Activated naive CD8-positive, alpha-beta T cell treated with anti-CD3 and anti-CD28 coated beads for 36 hours (primary cell): Measurements from ENCODE around the gene PACRG. TPM values are rescaled to one million over a fixed set of nuclear protein-coding genes. Genes with fewer than 3 reads are reported as not detected.

Experiments used
- DNase-seq: peaks from one replicate; pipeline ENCODE4 v3.0.0; 2021
- H3K27ac Mint-ChIP-seq: one replicate; pipeline ENCODE4 v1.8.0; 2022; ENCODE audit warnings: mild to moderate bottlenecking, moderate library complexity, mixed read lengths
- H3K27me3 Mint-ChIP-seq: one replicate; pipeline ENCODE4 v1.8.0; 2022; ENCODE audit warnings: mild to moderate bottlenecking, mixed read lengths
- H3K36me3 Mint-ChIP-seq: one replicate; pipeline ENCODE4 v1.8.0; 2021; ENCODE audit warnings: mild to moderate bottlenecking, mixed read lengths
- H3K4me1 Mint-ChIP-seq: one replicate; pipeline ENCODE4 v1.8.0; 2021; ENCODE audit warnings: mixed read lengths
- H3K4me3 Mint-ChIP-seq: one replicate; pipeline ENCODE4 v1.8.0; 2022; ENCODE audit warnings: mild to moderate bottlenecking, moderate library complexity, mixed read lengths
- H3K9me3 Mint-ChIP-seq: one replicate; pipeline ENCODE4 v1.8.0; 2022; ENCODE audit warnings: mixed read lengths
- total RNA-seq, 2 experiments: library from RNA; stranded (reverse); gene quantifications; one replicate each; pipeline ENCODE4 v1.2.3, GENCODE V29; 2021

Gene PACRG
- total RNA-seq, 2 experiments from 2014 or later, result 0.50 TPM; not detected in 1

DNA sequence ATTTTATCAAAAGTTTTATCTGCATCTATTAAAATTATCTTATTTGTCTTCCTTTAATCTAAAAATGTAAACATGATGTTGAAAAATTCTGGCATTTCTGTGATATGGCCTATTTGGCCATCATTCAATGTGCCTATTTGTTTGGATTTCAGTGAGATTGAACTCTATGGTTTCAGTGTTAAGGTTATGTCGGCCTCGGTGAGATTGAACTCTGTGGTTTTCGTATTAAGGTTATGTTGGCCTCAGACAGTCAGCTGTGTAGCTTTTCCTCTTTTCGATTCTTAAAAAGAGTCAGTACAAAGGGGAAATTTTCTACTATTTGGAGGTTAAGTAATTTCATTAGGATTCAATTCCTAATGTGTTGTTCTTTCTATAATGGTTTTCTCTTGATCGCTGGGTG, 320.6 kb downstream of the PACRG start:
- Mint-ChIP-seq H3K27me3 (no peaks in the 10 kb centered on the region), H3K4me3 (no peak overlapping the region), H3K27ac (no peak overlapping the region), H3K4me1 (no peaks in the 10 kb centered on the region), H3K36me3 (peaks cover 2% of the 10 kb centered on the region), H3K9me3 (peaks cover 15% of the 10 kb centered on the region)
- no peak for DNase-seq

DNA sequence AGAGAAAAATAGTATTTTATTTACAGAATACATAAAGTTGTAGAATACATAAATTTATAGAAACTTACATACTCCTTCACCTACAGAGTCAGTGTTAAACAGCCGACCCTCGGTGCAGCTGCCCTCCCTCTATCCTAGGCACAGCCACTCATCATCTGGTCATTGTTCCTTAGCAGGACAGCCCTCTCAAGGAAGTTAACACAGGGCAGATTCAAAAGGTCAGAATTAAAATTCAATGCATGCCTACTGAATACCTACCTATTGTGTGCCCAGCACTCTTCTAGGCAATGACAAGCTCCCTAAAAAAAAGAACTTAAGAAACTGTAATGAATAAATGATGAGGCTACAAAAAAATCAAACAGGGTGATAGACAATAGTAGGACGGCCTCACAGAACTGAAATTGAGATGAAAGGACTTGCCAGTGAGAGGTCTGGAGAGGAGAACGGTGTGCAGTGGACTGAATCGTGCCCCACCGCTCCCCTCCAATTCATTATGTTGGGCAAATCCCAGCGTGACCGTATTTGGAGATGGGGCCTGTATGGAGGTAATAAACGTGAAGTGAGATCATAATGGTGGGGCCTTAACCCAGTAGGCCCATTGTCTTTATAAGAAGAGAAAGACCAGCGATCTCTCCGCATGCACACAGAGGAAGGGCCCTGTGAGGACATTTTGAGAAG, 326.0 kb downstream of the PACRG start:
- no peaks in the 10 kb centered on the region for H3K4me1 Mint-ChIP-seq
- no peak for DNase-seq
- H3K36me3 Mint-ChIP-seq, result no peaks in the 10 kb centered on the region
- H3K27ac Mint-ChIP-seq, result no peak overlapping the region
- H3K27me3 Mint-ChIP-seq, result no peaks in the 10 kb centered on the region
- H3K4me3 Mint-ChIP-seq, result no peak overlapping the region
- peaks cover 13% of the 10 kb centered on the region for H3K9me3 Mint-ChIP-seq

DNA sequence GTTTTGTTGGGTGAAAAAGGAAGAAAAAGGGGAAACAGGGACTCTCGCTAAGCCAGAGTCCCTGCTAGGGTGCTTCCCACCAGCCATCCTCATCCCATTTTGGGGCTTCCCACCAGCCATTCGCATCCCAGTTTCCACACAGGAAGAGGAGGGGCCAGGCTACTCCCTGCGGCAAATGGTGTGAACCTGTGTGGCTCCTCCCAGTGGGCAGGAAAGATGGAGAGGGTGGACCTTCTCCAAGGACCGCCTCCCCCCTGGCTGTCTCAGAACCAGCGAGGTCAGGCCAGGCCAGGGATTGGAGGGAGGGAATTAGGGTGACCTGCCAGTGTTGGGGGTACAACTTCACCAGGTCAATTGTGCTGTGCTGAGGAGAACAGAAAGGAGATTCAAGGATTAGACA, 326.9 kb downstream of the PACRG start:
- no peaks in the 10 kb centered on the region for H3K36me3 Mint-ChIP-seq
- no peak for DNase-seq
- H3K4me3 Mint-ChIP-seq, result no peak overlapping the region
- H3K4me1 Mint-ChIP-seq, result no peaks in the 10 kb centered on the region
- H3K27me3 Mint-ChIP-seq, result no peaks in the 10 kb centered on the region
- H3K27ac Mint-ChIP-seq, result no peak overlapping the region
- H3K9me3 Mint-ChIP-seq, result peaks cover 13% of the 10 kb centered on the region

DNA sequence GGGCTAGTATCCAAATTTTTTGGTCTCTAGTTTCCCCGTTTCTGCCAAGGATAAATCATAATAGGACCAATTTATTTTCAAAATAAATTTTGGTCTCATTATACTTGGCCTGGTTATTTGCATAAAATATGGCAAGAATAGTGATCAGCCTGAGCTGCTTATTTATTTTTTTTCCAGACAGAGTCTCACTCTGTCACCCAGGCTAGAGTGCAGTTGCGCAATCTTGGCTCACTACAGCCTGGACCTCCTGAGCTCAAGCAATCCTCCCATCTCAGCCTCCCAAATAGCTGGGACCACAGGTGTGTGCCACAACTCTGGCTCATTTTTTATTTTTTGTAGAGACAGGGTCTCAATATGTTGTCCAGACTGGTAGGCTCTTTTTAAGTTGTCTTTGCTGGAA, 329.5 kb downstream of the PACRG start:
- Mint-ChIP-seq H3K9me3 (peaks cover 11% of the 10 kb centered on the region), H3K27me3 (no peaks in the 10 kb centered on the region), H3K36me3 (no peaks in the 10 kb centered on the region), H3K4me3 (no peak overlapping the region), H3K27ac (no peak overlapping the region), H3K4me1 (no peaks in the 10 kb centered on the region)
- DNase-seq, result no peak

DNA sequence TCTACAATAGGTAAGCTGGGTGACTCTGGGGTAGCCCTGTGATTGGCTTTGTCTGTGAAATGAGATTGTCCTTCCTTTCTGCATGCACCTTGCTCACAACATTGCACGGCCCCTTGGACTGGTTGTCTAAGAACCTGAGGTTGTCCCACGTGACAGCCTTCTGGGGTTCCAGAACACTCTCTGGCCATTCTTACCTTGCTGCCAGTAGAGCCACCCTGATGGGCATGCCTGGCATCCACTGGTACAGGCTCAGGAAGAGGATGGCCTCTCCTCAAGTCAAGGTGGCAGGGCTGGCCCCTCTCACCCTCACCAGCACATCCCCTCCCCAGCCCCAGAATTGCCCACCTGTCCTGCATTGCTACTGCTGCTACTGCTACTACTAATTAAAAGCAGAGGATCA, 335.0 kb downstream of the PACRG start:
- H3K27me3 Mint-ChIP-seq, result no peaks in the 10 kb centered on the region
- DNase-seq, result no peak
- no peaks in the 10 kb centered on the region for H3K4me1 Mint-ChIP-seq
- H3K36me3 Mint-ChIP-seq, result no peaks in the 10 kb centered on the region
- no peak overlapping the region for H3K27ac Mint-ChIP-seq
- no peak overlapping the region for H3K4me3 Mint-ChIP-seq
- H3K9me3 Mint-ChIP-seq, result no peaks in the 10 kb centered on the region

DNA sequence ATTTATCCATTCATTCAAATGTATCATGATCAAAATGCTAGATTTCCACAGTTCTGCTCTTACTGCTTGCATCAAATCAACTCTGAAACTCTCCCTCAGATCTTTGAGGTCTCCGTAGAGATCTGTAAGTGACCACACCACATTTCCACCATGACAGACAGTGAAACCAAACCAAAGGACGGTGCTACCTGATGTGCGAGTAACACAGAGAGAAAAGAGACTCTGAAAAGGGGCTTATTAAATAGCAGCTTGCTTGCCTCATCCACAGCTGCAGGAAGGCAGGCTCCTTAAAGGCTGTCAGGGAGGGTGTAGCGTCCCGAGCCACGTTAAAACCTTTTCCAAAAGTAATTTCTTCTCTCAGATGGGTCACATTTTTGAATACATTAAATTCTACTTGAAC, 335.8 kb downstream of the PACRG start:
- Mint-ChIP-seq H3K27ac (no peak overlapping the region), H3K27me3 (no peaks in the 10 kb centered on the region), H3K4me1 (no peaks in the 10 kb centered on the region), H3K9me3 (no peaks in the 10 kb centered on the region), H3K36me3 (no peaks in the 10 kb centered on the region), H3K4me3 (no peak overlapping the region)
- no peak for DNase-seq

DNA sequence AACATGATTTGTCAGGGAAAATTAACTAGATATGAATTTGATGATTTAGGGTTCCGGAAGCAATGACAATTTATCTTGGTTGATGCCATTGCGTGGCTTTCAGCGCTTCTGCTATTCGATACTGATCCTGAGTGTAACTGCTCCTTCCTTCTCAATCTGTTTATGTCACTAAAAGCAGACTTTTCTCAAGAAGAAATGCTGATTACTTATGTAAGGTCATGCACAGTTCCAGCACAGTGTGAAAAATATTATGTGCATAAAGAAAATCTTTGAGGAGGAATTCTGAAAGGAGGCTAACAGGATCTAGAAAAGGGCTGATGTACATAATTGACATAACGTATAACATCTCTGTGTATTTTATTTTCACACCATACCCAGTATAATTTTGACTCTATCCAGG, 336.6 kb downstream of the PACRG start:
- H3K36me3 Mint-ChIP-seq, result no peaks in the 10 kb centered on the region
- no peaks in the 10 kb centered on the region for H3K27me3 Mint-ChIP-seq
- H3K4me1 Mint-ChIP-seq, result no peaks in the 10 kb centered on the region
- DNase-seq, result no peak
- no peak overlapping the region for H3K4me3 Mint-ChIP-seq
- H3K9me3 Mint-ChIP-seq, result peaks cover 2% of the 10 kb centered on the region
- H3K27ac Mint-ChIP-seq, result no peak overlapping the region

DNA sequence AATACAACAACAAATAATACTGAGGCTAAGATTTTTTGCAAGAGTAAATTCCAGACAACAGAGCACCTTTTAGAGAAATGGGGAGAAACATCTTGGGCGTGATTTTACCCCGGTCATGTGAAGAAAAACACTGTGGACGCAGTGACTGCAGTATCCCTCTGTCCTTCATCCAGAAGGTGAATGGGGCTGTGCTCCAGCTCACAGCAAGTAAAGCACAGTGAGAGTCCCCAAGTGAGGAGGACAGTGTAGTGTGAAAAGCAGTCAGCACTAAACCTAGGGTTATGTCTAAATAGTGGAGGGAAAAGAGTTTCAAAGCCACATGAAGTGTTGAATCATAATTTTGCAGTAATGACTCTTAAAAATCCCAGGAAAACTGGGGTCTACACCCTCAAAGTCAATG, 338.4 kb downstream of the PACRG start:
- H3K4me3 Mint-ChIP-seq, result no peak overlapping the region
- no peaks in the 10 kb centered on the region for H3K36me3 Mint-ChIP-seq
- no peak overlapping the region for H3K27ac Mint-ChIP-seq
- H3K4me1 Mint-ChIP-seq, result no peaks in the 10 kb centered on the region
- no peak for DNase-seq
- H3K9me3 Mint-ChIP-seq, result peaks cover 2% of the 10 kb centered on the region
- no peaks in the 10 kb centered on the region for H3K27me3 Mint-ChIP-seq

DNA sequence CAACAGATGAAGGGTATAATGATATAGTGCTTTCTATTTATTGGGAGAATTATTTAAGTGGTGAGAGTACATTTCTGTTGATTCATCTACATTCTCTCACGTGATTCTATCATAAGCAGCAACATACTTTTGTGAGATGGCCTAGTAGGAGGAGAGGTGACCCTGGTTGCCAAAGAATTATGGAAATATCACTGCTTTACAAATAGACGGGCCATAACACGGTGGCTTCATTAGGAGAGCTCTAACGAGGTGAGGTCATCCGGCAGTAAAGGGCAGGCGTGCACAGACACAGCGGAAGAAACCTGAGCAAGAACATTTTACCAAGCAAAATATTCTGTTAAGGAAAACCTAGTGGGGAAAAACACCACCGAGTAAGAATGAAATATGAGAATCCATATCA, 349.4 kb downstream of the PACRG start:
- Mint-ChIP-seq H3K9me3 (peaks cover 7% of the 10 kb centered on the region), H3K4me3 (no peak overlapping the region), H3K27ac (no peak overlapping the region), H3K27me3 (no peaks in the 10 kb centered on the region), H3K36me3 (no peaks in the 10 kb centered on the region), H3K4me1 (no peaks in the 10 kb centered on the region)
- DNase-seq, result no peak

DNA sequence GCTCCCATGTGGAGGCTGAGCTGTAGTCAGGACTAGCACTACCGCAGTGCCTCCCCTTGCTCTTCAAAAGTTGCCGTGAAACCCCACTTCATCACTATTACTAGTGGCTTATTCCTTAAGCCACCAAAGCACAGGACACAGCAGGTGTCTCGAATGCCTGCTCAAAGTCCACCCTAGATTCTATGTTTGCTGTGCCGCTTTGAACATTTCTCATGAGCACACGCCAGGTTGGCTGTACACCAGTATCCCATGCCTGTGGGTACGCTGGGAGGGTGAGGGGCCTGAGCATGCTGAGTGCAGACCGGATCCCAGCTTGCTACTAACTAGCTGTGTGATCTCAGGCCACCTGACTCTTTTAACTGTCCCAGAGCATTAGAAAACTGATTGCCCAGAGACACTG, 350.9 kb downstream of the PACRG start:
- no peak overlapping the region for H3K27ac Mint-ChIP-seq
- H3K36me3 Mint-ChIP-seq, result no peaks in the 10 kb centered on the region
- H3K4me3 Mint-ChIP-seq, result no peak overlapping the region
- H3K27me3 Mint-ChIP-seq, result no peaks in the 10 kb centered on the region
- DNase-seq, result no peak
- H3K4me1 Mint-ChIP-seq, result no peaks in the 10 kb centered on the region
- H3K9me3 Mint-ChIP-seq, result peaks cover 5% of the 10 kb centered on the region

DNA sequence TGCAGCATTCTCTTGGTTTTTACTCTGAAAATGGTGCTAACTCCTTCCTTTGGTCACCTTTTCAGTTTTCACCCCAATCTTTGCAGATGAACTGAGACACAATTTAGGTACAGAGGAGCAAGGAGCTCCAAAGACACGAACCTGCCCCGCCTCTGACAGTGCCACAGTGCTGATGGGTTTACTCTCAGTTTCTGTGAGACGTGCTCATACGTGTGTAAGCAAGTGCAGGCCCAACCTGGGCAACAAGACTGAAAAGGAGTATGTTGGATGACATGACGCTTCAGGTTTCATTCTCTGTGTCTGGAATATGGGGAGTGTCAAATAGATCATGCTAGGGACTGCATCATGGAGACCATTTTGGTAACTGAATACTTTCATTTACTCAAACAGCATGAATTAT, 352.5 kb downstream of the PACRG start:
- Mint-ChIP-seq H3K27ac (no peak overlapping the region), H3K9me3 (peaks cover 3% of the 10 kb centered on the region), H3K4me1 (no peaks in the 10 kb centered on the region), H3K36me3 (no peaks in the 10 kb centered on the region), H3K27me3 (peaks cover 3% of the 10 kb centered on the region), H3K4me3 (no peak overlapping the region)
- DNase-seq, result no peak

DNA sequence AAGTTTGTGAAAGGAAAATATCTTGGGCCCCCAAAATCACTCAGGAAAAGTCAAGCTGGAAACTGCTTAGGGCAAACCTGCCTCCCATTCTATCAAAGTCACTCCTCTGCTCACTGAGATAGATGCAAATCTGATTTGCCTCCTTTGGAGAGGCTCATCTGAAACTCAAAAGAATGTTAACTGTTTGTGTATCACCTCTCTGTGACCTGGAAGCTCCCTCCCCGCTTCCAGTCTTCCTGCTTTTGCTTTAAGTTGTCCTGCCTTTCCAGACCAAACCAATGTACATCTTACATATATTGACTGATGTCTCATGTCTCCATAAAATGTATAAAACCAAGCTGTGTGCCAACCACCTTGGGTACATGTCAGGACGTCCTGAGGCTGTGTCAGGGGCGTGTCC, 355.4 kb downstream of the PACRG start:
- H3K27me3 Mint-ChIP-seq, result peaks cover 3% of the 10 kb centered on the region
- H3K36me3 Mint-ChIP-seq, result no peaks in the 10 kb centered on the region

DNA sequence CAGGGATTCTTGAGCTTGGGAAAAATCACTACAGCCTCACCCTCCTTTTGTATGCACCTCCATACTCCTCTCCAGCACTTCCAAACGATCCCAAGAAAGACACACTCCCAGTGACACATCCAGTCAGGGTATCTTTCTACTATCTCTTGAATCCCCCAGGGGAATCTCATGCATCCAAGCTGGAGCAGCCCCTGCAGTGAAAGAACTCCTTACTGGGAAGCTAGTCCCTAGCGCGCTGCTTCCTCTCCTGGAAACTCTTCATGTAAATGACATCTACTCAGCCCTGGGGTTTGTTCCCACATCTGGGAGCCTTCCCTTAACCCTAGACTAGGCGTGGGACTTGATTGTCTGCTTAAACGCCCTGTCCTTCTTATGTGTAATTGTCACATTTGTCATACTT, 357.7 kb downstream of the PACRG start:
- no peak overlapping the region for H3K4me3 Mint-ChIP-seq
- H3K9me3 Mint-ChIP-seq, result no peaks in the 10 kb centered on the region
- no peak for DNase-seq
- no peak overlapping the region for H3K27ac Mint-ChIP-seq
- H3K4me1 Mint-ChIP-seq, result no peaks in the 10 kb centered on the region
- H3K36me3 Mint-ChIP-seq, result no peaks in the 10 kb centered on the region
- H3K27me3 Mint-ChIP-seq, result peaks cover 3% of the 10 kb centered on the region

More for the DNA sequence above, 355.4 kb downstream of the PACRG start:
- Mint-ChIP-seq H3K4me1 (no peaks in the 10 kb centered on the region), H3K27ac (no peak overlapping the region), H3K9me3 (no peaks in the 10 kb centered on the region), H3K4me3 (no peak overlapping the region)
- no peak for DNase-seq

DNA sequence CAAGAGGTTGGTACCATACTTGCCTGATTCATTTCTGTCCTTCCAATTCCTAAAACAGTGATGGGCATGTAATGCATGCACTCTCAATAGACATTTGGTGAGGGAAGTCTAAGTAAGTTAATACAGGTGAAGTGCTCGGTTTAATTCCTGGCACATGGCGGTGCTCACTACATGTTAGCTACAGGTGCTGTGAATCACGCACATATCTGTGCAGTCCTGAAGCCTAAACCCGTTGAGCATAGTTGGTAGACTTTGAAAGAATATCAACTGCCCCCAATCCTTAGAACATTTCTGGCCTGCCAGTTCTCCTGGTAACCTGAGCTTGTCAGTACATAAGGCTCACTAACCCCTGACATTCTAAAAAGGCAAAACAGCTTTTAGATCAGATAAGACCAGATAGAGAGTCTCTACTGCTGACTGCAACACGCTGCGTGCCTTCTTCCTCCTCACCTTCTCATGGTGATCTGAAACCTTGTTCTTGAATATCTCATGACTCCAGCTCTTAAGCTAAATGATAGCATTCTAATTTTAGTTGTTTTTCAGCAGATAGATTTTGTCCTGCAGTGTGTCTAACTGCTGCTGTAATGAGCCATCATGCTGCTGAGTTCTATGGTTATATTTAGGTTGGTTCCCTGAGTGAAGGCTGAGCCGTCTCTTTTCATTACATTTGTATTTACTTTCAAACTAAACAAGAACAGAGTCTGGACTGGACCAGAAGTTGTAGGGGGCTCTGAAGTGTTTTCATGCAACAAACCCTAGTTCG, 358.3 kb downstream of the PACRG start:
- Mint-ChIP-seq H3K9me3 (no peaks in the 10 kb centered on the region), H3K4me1 (no peaks in the 10 kb centered on the region), H3K4me3 (no peak overlapping the region), H3K27ac (no peak overlapping the region), H3K36me3 (no peaks in the 10 kb centered on the region), H3K27me3 (peaks cover 3% of the 10 kb centered on the region)
- no peak for DNase-seq

DNA sequence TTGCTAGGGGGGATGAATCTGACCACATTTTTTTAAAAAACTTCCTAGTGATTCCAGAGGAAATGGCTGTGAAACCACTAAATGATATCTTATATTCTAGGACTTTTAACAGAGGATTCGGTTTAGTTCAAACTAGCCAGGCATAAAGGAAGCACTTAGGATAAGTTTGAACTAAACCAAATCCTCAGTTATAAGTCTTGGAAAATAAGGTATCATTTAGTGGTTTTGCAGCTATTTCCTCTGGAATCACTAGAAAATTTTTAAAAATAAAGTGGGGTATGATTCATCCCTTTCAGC, 358.8 kb downstream of the PACRG start:
- H3K27ac Mint-ChIP-seq, result no peak overlapping the region
- no peaks in the 10 kb centered on the region for H3K4me1 Mint-ChIP-seq
- H3K4me3 Mint-ChIP-seq, result no peak overlapping the region
- DNase-seq, result no peak
- no peaks in the 10 kb centered on the region for H3K9me3 Mint-ChIP-seq
- H3K27me3 Mint-ChIP-seq, result peaks cover 3% of the 10 kb centered on the region
- no peaks in the 10 kb centered on the region for H3K36me3 Mint-ChIP-seq

DNA sequence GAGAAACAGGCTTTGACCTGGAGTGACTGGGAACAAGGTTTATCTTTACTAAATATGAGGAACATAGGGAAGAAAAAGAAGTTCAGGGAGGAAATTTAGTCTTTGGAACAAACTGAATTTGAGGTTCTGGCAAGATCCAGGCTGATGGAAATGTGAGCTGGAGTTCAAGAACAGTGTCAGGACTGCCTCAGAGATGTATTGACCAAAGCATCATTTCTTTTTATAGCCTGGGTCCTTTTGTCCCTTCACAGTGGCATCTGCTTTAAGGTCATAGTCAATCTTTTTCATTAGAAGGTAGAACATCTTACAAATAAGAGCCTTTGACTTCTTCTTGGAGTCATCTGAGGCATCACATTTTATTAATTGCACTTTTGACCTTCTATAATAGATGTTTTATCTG, 360.2 kb downstream of the PACRG start:
- no peaks in the 10 kb centered on the region for H3K9me3 Mint-ChIP-seq
- peaks cover 3% of the 10 kb centered on the region for H3K27me3 Mint-ChIP-seq
- DNase-seq, result no peak
- H3K4me3 Mint-ChIP-seq, result no peak overlapping the region
- no peak overlapping the region for H3K27ac Mint-ChIP-seq
- no peaks in the 10 kb centered on the region for H3K36me3 Mint-ChIP-seq
- no peaks in the 10 kb centered on the region for H3K4me1 Mint-ChIP-seq
